Right kidney (tissue), 1 donor: ENCODE results near the gene LUC7L3.

ENCODE experiments used
- DNase-seq: peaks from one replicate; pipeline ENCODE4 v3.0.0-alpha.2; 2016

LUC7L3 gene

GRCh38 chr17:50685334-50685665 lies 34.1 kb upstream of the LUC7L3 start:
- DNase-seq: no peak

DNA sequence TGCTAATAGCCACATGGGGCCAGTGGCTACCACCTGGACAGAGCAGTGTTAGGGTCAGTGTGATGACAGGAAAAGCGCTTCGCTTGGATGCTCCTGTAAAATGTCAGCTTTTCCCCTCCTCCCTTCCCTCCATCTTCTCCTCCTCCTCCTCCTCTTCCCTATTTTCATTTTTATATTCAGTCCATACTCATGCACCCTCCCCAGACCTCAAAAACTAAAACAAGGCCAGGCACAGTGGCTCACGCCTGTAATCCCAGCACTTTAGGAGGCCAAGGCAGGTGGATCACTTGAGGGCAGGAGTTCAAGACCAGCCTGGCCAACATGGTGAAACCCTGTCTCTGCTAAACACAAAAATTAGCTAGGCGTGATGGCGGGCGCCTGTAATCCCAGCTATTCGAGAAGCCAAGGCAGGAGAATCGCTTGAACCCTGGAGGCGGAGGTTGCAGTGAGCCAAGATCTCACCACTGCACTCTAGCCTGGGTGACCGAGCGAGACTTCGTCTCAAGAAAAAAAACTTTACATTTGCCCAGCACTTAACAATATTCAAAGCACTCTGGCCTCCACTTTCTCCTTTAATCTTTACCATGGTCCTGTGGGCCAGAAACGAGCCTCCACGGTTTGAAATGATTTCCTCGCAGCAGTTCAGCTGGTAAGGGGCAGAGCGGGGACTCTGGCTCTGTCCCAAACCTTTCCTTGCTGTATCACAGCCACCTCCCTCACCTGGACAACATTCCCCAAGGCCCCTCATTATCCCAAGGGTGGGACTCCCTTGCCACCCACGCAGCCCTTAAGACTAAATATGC lies 33.5 kb upstream of the LUC7L3 start:
- no peak for DNase-seq

GRCh38 chr17:50686494-50687199 lies 32.8 kb upstream of the LUC7L3 start:
- no peak for DNase-seq

GRCh38 chr17:50687200-50688066 lies 32.0 kb upstream of the LUC7L3 start:
- no peak for DNase-seq

DNA sequence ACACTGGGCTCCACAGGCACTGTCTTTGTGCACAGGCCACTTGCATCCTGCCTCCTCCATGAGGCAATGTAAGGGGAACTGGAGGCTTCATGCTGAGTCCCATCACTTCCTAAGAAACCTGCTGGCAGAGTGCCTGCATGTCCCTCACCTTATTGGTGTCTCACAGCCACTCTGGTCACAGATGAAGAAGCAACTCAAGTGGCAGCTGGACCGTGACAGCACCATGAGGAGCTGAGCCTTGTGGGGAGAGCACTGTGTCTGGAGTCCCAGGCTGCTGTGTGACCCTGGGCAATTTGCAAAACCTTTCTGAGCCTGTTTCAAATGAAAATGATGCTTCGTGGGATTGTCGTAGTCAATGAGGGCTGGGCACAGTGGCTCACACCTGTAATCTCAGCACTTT lies 31.2 kb upstream of the LUC7L3 start:
- DNase-seq: no peak

DNA sequence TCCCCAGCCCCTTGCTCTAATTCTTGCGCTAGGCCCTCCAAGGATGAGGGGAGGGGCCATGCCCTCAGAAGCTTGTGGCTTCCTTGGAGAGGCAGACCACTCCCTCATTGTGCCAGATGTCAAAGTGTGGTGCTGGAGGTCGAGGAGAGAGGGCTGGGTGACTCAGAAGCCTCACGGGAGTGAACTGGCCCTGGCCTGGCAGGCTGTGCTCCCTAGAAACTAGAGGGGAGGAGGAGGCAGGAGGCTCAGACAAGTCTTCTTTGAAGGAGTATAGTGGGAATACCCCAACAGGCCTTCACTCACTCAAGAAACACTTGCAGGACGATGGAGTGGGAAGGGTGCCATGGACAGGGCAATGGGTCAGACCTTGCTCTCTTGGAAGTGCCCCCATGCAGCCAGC lies 30.2 kb upstream of the LUC7L3 start:
- no peak for DNase-seq

GRCh38 chr17:50689956-50690886 lies 29.2 kb upstream of the LUC7L3 start:
- no peak for DNase-seq

GRCh38 chr17:50690887-50691549 lies 28.4 kb upstream of the LUC7L3 start:
- DNase-seq: no peak

DNA sequence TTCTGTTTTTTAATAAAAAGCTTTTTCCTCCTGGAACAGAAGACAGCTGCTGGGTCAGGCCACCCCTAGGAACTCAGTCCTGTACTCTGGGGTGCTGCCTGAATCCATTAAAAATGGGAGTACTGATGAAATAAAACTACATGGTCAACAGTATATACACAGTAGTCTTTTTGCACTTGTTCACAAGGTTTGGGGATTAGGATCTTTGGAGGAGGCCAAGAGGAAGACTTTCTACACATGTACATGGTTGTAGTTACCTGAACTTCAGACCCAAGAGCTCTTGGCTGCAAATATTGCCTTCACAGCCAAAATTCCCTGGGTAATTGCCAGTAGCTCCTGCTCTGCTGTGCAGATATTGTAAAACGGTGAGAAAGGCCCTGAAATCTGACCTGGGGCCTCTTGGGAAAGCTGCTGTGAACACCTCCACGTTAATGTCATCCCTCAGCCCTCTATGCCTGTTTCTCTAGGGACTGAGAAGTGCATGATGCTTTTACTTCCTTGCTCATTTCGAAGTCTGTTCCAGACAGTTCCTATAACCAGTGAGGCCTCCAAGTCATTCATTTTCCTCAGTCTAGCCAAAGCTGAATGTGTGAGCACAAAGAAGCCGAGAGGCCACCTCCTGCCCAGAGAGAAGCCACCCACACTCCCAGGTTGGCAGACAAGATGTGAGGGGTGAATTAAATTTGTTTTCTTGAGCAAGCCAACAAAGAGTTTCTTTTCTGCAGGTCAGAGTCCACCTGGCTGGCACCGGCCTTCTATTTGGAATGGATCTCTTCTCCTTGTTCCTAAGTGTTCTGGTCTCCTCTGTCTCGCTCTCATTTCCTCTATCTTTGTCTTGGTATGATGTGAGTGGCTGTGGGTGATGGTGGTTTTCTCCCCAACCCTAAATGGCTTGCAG lies 27.6 kb upstream of the LUC7L3 start:
- DNase-seq: no peak

DNA sequence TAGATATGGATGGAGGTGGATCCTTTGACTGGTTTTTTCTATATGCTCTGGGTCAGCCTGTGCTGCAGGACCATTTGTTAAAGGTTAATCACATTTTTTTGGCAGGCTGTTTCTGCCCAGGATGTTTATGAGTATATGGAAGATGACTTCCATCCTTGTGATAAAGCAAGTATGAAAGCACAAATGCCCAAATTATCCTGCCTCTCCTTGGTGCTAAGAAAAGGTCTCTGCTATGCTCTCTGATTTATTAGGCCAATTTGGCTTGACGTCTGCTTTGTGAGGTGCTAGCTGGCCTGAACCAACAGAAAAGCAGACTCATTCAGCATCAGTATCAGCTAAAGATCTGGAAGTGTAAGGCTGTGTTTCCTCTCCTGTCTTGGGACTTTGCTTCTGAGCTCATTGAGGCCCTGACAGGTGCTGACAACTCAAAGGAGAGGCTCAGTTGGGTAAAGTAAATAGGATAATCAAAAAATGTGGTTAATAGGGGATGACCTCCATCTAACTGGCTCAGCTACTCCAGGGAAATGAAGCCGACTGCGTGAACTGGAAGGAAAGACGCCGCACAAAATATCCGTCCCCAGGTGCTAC lies 26.9 kb upstream of the LUC7L3 start:
- DNase-seq: no peak

- no peak for DNase-seq
Observed at GRCh38 chr17:50693036-50693682, 26.2 kb upstream of the LUC7L3 start.

DNA sequence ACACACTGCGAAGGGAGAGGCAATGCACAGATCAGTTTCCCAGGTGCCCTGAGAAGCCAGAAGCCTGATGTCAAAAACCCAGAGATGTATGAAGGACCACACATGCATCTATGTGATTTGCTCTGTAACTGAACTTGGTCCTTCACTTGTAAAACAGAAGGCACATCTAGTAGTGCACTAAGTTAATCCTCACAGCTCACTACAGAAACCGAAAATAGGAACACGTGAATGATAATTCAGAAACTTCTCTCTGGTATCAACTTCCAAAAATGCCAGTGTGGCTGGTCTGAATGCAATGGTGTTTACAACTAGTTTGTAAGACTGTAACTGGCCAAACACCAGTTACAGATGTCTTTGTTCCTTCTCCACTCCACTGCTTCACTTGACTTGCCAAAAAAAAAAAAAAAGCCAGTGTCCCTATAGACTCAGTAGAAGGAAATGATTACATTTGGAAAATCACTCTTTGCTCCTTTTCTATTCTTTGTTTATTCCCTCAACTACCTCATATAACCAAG lies 23.0 kb upstream of the LUC7L3 start:
- DNase-seq: no peak

GRCh38 chr17:50697062-50697461 lies 22.3 kb upstream of the LUC7L3 start:
- no peak for DNase-seq

DNA sequence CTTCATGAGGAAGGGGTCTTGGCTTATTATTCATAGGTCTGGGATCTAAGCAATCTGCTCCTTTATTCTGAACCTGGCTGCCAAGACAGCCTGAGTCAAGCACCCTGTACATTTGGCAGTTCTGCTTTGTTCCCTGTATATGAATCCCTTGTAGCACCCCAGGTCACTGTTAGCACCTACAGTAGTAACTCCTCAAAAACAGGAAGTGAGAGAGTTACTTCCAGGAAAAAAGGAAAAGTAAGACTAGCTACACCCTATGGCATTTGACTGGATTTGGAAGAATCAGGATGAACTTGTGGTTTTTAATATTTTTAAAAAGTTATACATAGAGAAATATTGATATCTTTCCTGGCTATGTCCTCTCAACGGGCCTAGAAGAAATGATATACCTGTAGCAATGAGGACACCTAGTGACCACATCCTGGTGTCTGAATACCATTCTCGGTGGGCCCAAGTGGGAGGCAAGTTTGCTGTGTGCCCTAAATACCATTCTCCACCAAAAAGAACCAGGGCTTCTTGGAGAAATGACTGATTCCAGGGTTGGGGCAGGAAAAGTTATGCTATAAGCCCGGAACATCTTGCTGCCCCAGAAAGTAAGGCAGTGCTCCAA lies 21.6 kb upstream of the LUC7L3 start:
- no peak for DNase-seq

- DNase-seq: no peak
Observed at GRCh38 chr17:50699410-50699809, 20.0 kb upstream of the LUC7L3 start.

- no peak for DNase-seq
Observed at GRCh38 chr17:50703162-50703561, 16.2 kb upstream of the LUC7L3 start.

- peak; percentile 95 for DNase-seq
Observed at GRCh38 chr17:50707289-50708049, 11.9 kb upstream of the LUC7L3 start, which contains the start of gene ANKRD40. Gene ANKRD40 (minus strand): TSS chr17:50707914. CDS start chr17:50707654, 260 bp downstream.
